Measurements from ENCODE around the gene CACNA1C.

DNA sequence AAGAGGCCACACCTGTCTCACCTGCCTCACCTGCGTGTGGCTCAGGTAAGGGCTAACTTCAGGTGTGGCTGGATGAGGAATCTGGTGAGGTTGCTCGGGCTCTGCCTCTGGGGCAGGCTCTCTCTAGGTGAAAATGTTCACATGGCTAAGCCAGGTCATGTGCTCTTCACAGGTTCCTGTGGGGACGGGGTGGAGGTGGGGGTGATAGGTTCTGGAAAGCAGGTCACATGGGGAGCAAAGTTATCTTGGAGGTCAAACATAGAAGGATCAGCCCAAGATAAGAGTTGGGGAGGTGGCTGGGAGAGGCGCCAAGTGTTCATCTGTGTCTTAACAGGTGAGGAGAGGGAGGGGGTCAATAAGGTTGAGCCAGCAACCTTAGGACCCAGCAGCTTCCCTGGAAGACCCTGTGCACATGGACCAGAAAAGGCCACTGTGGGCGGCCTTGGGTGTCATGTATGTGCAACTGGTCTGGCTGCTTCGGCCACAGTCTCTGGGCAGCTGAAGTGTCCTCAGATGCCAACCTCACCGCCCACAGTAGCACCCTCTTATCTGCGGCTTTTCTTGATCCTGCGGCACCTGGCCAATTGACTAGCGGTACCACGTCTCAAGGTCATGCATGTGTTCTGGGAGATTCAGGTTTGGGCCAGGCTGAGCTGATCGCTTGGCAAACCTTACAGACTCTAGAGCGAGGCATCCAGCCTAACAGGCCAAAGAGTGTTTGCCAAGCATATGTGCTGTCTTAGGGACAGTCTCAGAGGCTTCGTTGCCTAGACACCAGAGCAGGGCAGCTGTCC lies 60.5 kb downstream of the CACNA1C start:
- no peak for TF ChIP-seq TAF1 (IDR thresholded peaks at IDR 0.05; ENCODE audit: low read depth, low read length)
- no peak for TF ChIP-seq POLR2AphosphoS5 (IDR thresholded peaks at IDR 0.05; ENCODE audit: low read depth, low read length)
- no peak for TF ChIP-seq SPI1 (IDR thresholded peaks at IDR 0.05; ENCODE audit: low read depth, low read length)
- no peak for TF ChIP-seq POLR2A (IDR thresholded peaks at IDR 0.05; ENCODE audit: low read depth, low read length)

All from GM12891 (cell line).